DMS153 treated with DMSO at 0.1 percent for 48 hours (cell line): Measurements from ENCODE around the gene SYF2.
"Not testable (repeated sequence)": the region's sequence is repeated elsewhere in the genome, so short reads cannot be mapped to it uniquely, and the experiment has no call there.

Experiments used
- DNase-seq: peaks from one replicate; lab custom pipeline; 2025; ENCODE audit not compliant: unreplicated experiment; lab: John Stamatoyannopoulos, UW

SYF2 gene

GRCh38 chr1:25232027-25232865 is at the start of gene SYF2:
TSS of gene SYF2 (minus strand) at chr1:25232502. CDS start at chr1:25232467, 35 bp downstream.
- DNase-seq: peak; percentile 63

DNA sequence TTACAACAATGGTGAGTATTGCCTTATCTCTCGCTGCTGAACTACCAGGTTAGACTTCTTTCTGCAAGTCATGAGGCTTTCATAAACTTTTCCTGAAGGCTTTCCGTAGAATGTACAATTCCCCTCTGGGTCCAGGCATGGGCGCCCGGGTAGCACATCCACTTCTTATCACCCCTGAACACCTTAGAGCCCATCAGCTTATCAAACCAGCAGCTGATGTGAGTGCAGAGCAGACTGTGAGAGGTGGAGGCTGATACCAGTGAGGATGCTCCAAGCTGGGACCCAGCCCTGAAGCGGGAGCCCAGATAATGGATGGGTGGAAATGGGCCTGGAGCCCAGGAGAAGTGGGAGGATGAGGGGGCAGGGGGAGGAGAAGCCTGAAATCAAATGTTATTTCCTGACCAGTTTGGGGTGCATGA is 47.4 kb upstream of the SYF2 start:
- not testable (repeated sequence) for DNase-seq

DNA sequence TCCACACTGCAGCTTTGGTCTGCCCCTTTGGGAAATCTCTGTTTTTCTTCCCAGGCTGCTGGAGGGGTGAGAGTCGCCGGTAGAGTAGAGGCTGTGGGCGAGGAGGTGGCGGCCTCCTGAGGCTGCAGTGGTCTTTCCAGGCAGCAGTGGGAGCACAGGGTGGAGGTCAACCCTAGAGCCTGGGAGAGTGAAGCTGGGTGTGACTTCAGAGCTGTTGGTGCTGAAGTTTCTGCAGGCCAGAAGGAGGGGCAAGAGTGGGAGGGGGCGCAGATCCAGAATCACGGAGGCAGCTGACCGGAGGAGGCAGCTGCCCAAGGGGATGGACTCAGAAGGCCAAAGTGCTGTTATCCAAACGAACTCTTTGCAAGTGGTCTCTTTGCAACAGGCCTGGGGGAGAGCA is 46.5 kb upstream of the SYF2 start:
- DNase-seq: not testable (repeated sequence)

DNA sequence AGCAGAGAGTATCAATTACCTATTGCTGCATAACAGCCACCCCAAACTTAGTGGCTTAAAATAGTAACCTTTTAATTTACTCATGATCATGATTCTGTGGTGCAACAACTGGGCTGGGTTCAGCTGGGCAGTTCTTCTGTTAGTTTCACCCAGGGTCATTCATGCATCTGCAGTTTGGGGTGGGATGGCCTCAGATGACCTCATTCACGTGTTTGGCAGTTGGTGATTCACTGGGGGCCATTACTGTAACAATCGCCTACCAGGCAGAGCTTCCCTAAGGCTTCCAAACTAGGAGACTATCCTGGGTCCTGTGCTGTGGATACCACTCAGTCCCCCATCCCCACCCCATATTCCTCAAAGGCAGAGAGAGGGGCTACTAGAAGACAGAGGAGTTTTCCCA is 46.1 kb upstream of the SYF2 start:
- not testable (repeated sequence) for DNase-seq

GRCh38 chr1:25277295-25277694 is 45.0 kb upstream of the SYF2 start:
- not testable (repeated sequence) for DNase-seq

- not testable (repeated sequence) for DNase-seq
Observed at GRCh38 chr1:25275648-25276047, 43.3 kb upstream of the SYF2 start.

DNA sequence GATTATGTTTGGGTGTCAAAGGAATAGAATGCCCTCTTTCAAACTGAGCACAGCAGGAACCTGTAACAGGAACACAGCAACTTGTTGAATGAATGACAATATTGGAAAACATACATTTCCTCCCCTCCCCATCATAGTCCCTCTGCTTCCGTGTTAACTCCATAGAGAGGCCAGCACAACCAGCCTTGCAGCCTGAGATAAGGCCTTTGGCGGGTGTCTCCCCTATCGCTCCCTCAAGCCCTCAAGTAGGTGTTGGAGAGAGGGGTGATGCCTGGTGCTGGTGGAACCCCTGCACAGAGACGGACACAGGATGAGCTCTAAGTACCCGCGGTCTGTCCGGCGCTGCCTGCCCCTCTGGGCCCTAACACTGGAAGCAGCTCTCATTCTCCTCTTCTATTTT is 39.9 kb upstream of the SYF2 start, which contains the start of gene RHD:
RHD (plus strand) TSS at position 272 of the 400 bp plus-strand sequence; CDS start at position 311, 39 bp downstream.
- not testable (repeated sequence) for DNase-seq

DNA sequence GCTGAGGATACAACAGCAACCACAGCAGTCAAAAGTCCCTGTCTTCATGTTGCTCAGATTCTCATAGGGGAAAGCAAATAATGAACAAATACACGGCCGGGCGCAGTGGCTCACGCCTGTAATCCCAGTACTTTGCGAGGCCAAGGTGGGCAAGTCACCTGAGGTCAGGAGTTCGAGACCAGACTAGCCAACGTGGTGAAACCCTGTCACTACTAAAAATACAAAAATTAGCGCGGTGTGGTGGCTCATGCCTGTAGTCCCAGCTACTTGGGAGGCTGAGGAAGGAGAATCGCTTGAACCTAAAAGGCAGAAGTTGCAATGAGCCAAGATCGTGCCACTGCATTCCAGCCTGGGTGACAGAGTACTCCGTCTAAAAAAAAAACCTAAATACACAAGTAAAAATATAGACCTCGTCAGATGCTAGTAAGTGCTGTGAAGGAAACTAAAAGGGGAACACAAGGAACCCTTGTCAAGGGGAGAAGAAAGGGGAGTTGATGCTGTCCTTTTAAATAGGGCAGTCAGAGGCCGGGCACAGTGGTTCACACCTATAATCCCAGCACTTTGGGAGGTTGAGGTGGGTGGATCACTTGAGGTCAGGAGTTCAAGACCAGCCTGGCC is 36.0 kb upstream of the SYF2 start:
- DNase-seq: not testable (repeated sequence)

- DNase-seq: peak; percentile 48
Observed at GRCh38 chr1:25267288-25268142, 35.2 kb upstream of the SYF2 start.

DNA sequence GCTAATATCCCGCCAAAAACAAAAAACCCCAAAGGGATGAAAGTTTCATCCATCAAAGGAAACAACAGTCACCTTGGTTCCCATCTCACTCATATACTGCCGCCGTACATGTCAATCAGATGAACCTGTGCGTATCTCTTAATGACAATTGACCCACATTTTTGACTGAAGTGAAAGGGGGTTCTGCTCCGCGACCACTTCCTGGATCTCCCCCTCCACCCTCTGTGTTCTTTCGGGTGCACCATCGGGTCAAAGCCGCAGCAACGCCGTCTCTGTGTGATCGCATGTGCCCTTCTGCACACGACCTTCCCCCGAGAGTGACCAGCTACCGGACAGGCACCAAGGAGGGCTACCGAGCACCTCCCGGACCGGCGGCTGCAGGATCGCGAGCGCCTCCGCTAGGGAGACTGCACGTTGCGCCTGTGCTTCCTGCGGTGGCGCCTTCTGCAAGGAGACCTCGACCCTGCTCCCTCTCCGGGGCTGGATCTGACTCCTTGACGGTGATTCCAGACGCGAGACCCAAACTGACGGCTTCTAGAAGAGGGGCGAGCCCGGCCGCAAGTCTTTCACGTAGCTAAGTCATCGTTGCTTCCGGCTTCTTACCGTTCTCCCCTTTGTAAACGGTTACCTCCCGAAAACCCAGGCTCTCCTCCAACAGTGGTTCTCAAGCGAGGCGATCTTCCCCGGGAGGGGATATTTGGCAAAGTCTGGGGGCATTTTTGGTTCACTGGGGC is 34.4 kb upstream of the SYF2 start:
- DNase-seq: not testable (repeated sequence)

GRCh38 chr1:25260336-25260735 is 28.0 kb upstream of the SYF2 start:
- DNase-seq: not testable (repeated sequence)

- not testable (repeated sequence) for DNase-seq
Observed at GRCh38 chr1:25259813-25260212, 27.5 kb upstream of the SYF2 start.

- no peak for DNase-seq
Observed at GRCh38 chr1:25257196-25257595, 24.9 kb upstream of the SYF2 start.

DNA sequence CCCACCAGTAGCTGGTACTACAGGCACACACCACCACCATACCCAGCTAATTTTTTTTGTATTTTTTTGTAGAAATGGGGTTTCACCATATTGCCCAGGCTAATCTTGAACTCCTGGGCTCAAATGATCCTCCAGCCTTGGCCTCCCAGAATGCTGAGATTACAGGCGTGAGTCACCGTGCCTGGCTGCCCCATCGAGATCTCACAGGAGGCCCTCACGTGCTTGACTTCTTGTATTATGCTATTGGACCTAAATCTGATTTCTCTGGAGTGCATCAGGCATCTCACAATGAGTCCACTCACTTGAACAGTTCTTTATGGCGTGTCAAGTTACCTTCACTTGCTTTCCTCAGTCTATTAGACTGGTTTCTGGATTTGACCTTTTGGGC is 24.3 kb upstream of the SYF2 start:
- DNase-seq: no peak

DNA sequence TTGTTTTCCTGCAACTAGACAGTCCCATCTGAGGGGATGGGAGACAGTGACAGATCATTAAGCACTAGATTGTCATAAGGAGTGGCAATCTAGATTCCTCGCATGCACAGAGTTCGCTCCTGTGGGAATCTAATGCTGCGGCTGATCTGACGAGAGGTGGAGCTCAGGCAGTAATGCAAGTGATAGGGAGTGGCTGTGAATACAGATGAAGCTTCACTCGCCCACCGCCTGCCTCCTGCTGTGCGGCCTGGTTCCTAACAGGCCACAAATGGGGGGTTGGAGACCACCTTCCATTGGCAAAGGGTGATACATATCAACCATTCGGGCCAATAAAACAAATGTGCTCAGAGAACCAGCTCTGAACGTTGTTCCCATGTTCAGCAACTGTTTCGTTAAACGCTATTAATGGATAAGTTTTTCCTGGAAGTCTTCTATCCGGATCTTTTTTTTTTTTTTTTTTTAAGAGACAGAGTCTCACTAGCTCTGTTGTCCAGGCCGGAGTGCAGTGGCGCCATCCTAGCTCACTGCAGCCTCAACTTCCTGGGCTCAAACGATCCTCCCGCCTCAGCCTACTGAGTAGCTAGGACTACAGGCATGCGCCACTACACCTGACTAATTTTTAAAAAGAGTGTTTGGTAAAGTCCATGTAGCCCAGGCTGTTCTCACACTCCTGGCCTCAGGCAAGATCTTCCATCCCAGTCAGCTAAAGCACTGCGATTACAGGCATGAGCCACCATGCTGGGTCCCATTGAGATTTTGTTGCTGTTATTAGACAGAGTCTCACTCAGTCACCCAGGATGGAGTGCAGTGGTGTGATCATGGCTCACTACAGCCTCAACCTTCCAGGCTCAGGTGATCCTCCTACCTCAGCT is 23.6 kb upstream of the SYF2 start:
- no peak for DNase-seq

DNA sequence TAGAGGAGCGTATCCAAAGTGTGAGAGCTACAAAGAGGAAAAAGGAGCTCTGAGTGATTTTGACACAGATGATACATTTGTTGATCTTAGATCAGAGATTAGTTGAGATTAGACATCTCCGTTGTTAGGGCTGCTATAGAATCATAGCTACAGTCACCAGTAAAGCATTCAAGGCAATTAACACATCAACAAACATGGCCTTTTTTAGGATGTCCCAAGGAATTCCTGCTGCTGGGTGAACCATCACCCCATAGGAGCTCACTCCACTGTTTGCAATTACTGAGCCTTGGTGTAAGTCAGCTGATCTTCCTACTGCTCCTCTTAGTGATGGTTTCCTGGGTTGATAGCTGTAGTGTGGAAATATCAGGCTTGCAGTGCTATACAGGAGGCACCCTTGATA is 21.6 kb upstream of the SYF2 start:
- no peak for DNase-seq

- no peak for DNase-seq
Observed at GRCh38 chr1:25247829-25248754, 15.8 kb upstream of the SYF2 start.

GRCh38 chr1:25247024-25247828 is 14.9 kb upstream of the SYF2 start, which contains the start of gene RSRP1:
TSS of gene RSRP1 (minus strand) at chr1:25247454. CDS start at chr1:25246963, 491 bp downstream.
- peak; percentile 96 for DNase-seq
